SH-SY5Y (cell line): ENCODE data around the gene CDC42EP4.

Source experiments
- GATA2 ChIP-seq: IDR thresholded peaks from 2 replicates; pipeline ENCODE4 v1.6.1; 2011; ENCODE audit warnings: mild to moderate bottlenecking, low read depth, low read length
- GATA3 ChIP-seq: IDR thresholded peaks from 2 replicates; pipeline ENCODE4 v1.6.1; 2011; ENCODE audit warnings: low read depth, mild to moderate bottlenecking, low read length, moderate library complexity

DNA sequence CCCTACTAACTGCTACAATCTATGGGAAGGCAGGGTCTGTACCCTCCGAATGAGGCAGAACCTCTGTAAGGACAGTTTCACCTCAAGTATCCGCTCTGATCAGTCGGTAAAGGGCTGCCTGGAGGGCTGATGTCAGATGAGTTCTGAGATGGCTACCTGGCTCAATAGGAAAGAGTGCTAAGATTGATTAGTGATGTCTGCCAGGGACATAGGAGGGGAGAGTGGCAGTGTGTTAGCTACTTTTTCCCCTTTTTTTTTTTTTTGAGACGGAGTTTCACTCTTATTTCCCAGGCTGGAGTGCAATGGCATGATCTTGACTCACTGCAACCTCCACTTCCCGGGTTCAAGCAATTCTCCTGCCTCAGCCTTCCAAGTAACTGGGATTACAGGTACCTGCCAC, 39.1 kb upstream of the CDC42EP4 start:
- TF ChIP-seq GATA2 (no peak), GATA3 (no peak)
